OCI-LY3 (cell line): ENCODE measurements around the gene WLS.

Experiments
- H2AFZ ChIP-seq: fragments of 200-600, 300-600 bp; shearing (Covaris generic); 2 replicates; pipeline ENCODE4 v1.6.0; 2014; ENCODE audit warnings: antibody characterized with exemption, low read depth, low read length
- H3K27ac ChIP-seq: fragments of 200-600, 300-600 bp; sonication (generic); 2 replicates; pipeline ENCODE4 v1.5.1; 2014; ENCODE audit warnings: mild to moderate bottlenecking, low read length, moderate library complexity, mixed read lengths
- H3K27me3 ChIP-seq: fragments of 200-600, 300-600 bp; sonication (generic); 2 replicates; pipeline ENCODE4 v1.6.1; 2014; ENCODE audit warnings: low read depth, low read length, mixed read lengths
- H3K36me3 ChIP-seq: fragments of 200-600, 300-600 bp; sonication (generic); replicated peaks from 2 replicates; pipeline ENCODE3; 2014; ENCODE audit warnings: low read depth, low read length, mixed read lengths
- H3K4me1 ChIP-seq: fragments of 300-600, 200-600 bp; sonication (generic); 2 replicates; pipeline ENCODE4 v1.6.1; 2014; ENCODE audit warnings: low read length, mixed read lengths
- H3K4me2 ChIP-seq: fragments of 200-600, 300-600 bp; sonication (generic); 2 replicates; pipeline ENCODE4 v1.6.1; 2014; ENCODE audit warnings: low read length, mixed read lengths
- H3K4me3 ChIP-seq: fragments of 300-600, 200-600 bp; sonication (generic); 2 replicates; pipeline ENCODE4 v1.5.1; 2014; ENCODE audit warnings: antibody characterized with exemption, mild to moderate bottlenecking, low read length, moderate library complexity
- H3K79me2 ChIP-seq: fragments of 300-600, 200-600 bp; shearing (Covaris generic); 2 replicates; pipeline ENCODE4 v1.6.1; 2014; ENCODE audit warnings: mild to moderate bottlenecking, low read length, mixed read lengths
- H3K9ac ChIP-seq: fragments of 300-600, 200-600 bp; shearing (Covaris generic); 2 replicates; pipeline ENCODE4 v1.6.0; 2014; ENCODE audit warnings: mild to moderate bottlenecking, low read length, moderate library complexity
- H3K9me3 ChIP-seq: fragments of 200-600, 300-600 bp; shearing (Covaris generic); 2 replicates; pipeline ENCODE4 v1.6.1; 2014; ENCODE audit warnings: low read length, mixed read lengths; ENCODE audit not compliant: insufficient read depth
- H4K20me1 ChIP-seq: fragments of 200-600, 300-600 bp; sonication (generic); 2 replicates; pipeline ENCODE4 v1.6.1; 2016; ENCODE audit warnings: low read length, mixed read lengths; ENCODE audit not compliant: insufficient read depth
- EZH2phosphoT487 ChIP-seq: fragments of 200-600 bp; shearing (Covaris generic); IDR thresholded peaks from 2 replicates; pipeline ENCODE4 v1.6.1; 2018; ENCODE audit warnings: antibody characterized with exemption, mixed run types, low read depth
- TF ChIP-seq, protein P1 (sequence below): fragments of 200-600, 300-600 bp; sonication (generic); IDR thresholded peaks from 2 replicates; pipeline ENCODE4 v1.5.1; 2014; ENCODE audit warnings: antibody characterized with exemption, low read length, low read depth

Gene WLS

DNA sequence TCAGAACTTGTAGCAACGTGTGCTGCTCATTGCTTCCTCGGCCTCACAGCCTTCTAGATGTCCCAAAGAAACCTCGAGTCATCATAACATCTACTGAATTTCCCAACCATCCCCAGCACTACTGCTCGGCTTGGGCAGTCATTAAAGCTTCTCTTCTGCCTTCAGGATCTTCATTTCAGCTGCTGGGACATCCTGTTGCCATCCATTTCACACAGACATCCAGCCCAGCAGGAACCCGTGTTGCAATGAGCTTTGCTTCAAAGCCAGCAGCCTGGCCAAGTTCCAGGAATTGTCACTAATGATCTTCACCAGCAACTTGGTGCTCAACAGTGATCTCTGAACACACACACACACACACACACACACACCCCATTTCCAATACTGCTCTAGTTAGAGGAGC, 18.5 kb downstream of the WLS start:
- H3K4me2 ChIP-seq = no peak overlapping the region
- H4K20me1 ChIP-seq = no peaks in the 10 kb centered on the region
- TF ChIP-seq, protein P1, sequence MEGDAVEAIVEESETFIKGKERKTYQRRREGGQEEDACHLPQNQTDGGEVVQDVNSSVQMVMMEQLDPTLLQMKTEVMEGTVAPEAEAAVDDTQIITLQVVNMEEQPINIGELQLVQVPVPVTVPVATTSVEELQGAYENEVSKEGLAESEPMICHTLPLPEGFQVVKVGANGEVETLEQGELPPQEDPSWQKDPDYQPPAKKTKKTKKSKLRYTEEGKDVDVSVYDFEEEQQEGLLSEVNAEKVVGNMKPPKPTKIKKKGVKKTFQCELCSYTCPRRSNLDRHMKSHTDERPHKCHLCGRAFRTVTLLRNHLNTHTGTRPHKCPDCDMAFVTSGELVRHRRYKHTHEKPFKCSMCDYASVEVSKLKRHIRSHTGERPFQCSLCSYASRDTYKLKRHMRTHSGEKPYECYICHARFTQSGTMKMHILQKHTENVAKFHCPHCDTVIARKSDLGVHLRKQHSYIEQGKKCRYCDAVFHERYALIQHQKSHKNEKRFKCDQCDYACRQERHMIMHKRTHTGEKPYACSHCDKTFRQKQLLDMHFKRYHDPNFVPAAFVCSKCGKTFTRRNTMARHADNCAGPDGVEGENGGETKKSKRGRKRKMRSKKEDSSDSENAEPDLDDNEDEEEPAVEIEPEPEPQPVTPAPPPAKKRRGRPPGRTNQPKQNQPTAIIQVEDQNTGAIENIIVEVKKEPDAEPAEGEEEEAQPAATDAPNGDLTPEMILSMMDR = no peak
- no peak for TF ChIP-seq EZH2phosphoT487
- no peak overlapping the region for H3K9ac ChIP-seq
- no peak overlapping the region for H3K4me3 ChIP-seq
- H3K9me3 ChIP-seq = no peaks in the 10 kb centered on the region
- H3K4me1 ChIP-seq = no peaks in the 10 kb centered on the region
- H3K36me3 ChIP-seq = no peaks in the 10 kb centered on the region
- no peak overlapping the region for H3K27ac ChIP-seq
- H3K79me2 ChIP-seq = no peaks in the 10 kb centered on the region
- H2AFZ ChIP-seq = no peak overlapping the region
- H3K27me3 ChIP-seq = no peaks in the 10 kb centered on the region

DNA sequence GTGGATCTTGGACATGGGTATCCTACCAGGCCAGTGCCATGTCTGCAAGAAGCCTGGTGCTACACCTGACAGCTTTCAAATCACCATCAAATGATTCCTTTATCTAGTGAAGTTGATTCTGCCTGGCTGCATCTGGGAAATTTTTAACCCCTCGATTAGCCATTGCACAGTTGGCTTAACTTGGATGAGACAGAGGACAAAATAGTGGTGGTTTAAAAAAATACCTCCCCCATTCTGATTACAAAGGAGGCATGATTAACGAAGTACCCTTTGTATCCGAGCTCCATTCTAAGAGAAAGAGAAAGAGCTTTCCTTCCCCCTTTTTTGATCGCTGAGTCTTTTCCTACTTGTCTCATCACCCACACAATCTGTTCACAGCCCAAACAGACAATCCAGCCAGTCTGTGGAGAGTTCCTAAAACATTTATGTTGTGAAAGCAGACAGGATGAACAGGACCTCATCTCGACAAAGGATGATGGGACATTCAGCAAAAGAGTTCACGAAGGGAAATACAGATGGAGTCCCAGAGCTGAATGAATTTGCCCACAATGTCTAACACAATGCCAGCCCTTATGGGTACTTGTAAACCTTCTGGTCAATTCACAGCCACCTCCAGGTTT, 20.5 kb downstream of the WLS start:
- Histone ChIP-seq H3K4me1 (no peaks in the 10 kb centered on the region), H3K27ac (no peak overlapping the region), H3K79me2 (no peaks in the 10 kb centered on the region), H3K4me3 (no peak overlapping the region), H3K9me3 (no peaks in the 10 kb centered on the region), H4K20me1 (no peaks in the 10 kb centered on the region), H3K36me3 (no peaks in the 10 kb centered on the region), H3K27me3 (no peaks in the 10 kb centered on the region), H3K4me2 (no peak overlapping the region), H3K9ac (no peak overlapping the region), H2AFZ (no peak overlapping the region)
- TF ChIP-seq, protein P1 = no peak
- no peak for TF ChIP-seq EZH2phosphoT487

DNA sequence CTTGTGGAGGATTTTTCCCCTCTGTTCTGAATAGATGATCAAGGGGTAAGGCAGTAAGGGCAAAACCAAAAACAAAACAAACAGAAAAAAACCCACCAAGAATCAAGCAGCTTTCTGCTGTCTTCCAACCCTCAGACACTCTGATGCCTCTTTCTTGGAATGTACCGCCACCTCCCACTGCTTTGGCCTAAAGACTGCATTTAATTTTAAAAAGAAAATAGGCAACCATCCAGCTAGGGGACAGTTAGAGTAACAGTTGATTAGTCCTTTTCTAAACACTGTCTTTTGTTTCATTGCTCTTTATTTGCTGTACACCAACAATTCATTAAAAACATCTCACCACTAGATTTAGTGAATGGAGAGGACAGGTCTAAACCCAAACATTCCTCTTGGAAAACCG, 21.5 kb downstream of the WLS start:
- H3K9ac ChIP-seq = no peak overlapping the region
- H4K20me1 ChIP-seq = no peaks in the 10 kb centered on the region
- no peaks in the 10 kb centered on the region for H3K79me2 ChIP-seq
- H3K9me3 ChIP-seq = no peaks in the 10 kb centered on the region
- no peak overlapping the region for H3K27ac ChIP-seq
- TF ChIP-seq, protein P1 = no peak
- TF ChIP-seq EZH2phosphoT487 = no peak
- no peak overlapping the region for H2AFZ ChIP-seq
- no peak overlapping the region for H3K4me2 ChIP-seq
- H3K27me3 ChIP-seq = no peaks in the 10 kb centered on the region
- H3K4me3 ChIP-seq = no peak overlapping the region
- H3K36me3 ChIP-seq = no peaks in the 10 kb centered on the region
- H3K4me1 ChIP-seq = no peaks in the 10 kb centered on the region; the same call in 1 of the 2 replicates

DNA sequence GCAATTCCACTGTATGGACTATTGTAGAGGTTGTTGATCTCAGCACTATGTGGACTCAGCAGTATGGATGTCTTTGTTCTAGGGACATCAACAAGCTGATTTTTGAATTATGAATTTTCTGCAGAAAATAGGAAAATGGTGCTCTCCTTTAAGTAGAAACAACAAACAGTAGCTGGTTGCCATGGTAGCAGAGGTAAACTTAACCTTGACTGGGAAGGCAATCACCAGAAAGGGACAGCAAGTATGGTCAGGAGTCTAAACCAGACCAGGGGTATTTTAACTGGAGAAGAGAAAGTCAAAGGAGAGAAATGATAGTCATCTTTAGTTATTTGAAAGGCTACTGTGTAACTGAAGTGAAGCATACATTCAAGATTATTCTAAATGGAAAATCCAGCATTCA, 22.3 kb downstream of the WLS start:
- no peak overlapping the region for H3K27ac ChIP-seq
- H3K9me3 ChIP-seq = no peaks in the 10 kb centered on the region
- H3K27me3 ChIP-seq = no peaks in the 10 kb centered on the region
- peaks cover 5% of the 10 kb centered on the region for H3K4me1 ChIP-seq
- no peak overlapping the region for H3K4me3 ChIP-seq
- no peaks in the 10 kb centered on the region for H3K79me2 ChIP-seq
- no peak overlapping the region for H3K9ac ChIP-seq
- TF ChIP-seq EZH2phosphoT487 = no peak
- TF ChIP-seq, protein P1 = no peak
- H3K36me3 ChIP-seq = no peaks in the 10 kb centered on the region
- H4K20me1 ChIP-seq = no peaks in the 10 kb centered on the region
- no peak overlapping the region for H3K4me2 ChIP-seq
- no peak overlapping the region for H2AFZ ChIP-seq
